ENCODE results near the gene COBL. TPM values are rescaled to one million over a fixed set of nuclear protein-coding genes. Genes with fewer than 3 reads are reported as not detected.

Gene COBL
- total RNA-seq, 4 donors from 2014 or later, result under 0.01 to 7.7 (median 2.6) TPM

DNA sequence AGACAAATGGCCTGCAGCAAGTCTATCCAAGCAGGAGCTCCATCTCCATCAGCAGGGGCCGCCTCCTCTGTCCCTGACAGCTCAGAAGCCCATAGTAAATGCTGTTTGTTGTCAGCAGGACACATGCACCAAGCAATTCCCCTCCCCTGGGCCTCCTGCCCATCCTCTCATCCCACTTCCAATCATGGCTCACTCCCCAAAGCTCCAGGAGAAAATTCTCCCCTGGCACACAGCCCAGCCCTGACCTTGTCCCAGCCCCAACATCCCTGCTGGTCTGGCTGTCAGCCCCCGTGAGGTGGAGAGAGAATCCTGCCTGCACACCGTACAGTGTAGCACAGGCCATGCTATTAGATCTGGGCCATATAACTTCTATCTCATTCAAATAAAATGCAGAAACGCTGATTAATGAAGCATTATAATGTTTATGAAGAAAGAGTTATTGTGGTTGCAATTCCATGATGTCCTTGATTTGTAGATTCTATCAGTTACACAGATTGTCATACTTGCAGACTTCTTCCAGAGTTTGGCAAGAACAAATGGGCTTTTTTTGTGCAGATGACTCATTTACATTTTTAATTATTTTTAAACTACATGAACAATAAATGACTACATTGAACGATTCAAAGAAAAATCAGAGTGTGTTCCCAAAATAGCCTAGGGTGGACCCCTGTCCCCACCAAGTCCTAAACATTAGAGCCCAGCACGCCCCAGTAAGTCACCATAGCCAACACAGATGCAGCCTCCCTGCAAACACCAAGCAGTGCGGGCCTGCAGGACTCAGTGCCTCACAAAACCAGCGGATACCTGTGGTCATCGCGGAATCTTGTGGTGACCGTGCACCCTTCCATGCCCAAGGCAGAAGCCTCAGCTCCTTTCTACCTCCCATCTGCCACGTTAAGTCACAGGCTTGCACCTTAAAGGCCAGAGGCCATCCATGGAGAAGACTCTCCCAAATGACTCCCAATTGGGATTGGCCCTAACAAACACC, 70.1 kb downstream of the COBL start:
- no peak overlapping the region for H3K27ac ChIP-seq

DNA sequence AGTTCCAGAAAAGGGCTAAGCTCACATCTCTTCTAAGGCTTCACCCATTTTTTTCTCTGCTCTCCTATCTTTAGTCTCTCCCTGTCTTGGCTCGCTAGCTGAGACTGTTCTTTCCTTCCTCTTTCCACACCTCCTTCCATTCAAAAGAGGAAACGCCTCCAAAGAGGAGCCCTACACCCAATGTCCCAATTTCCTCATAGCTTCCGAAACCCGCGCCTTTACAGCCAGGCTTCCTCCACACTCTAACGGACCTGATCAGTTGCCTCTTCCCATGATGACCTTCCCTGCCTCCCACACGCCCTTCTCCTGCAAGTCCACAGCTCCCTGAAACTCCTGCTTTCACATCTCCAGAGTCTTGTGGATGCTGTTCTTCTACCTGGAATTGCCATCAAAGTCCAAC, 71.7 kb downstream of the COBL start:
- no peak overlapping the region for H3K27ac ChIP-seq
- no peak for DNase-seq
- H3K4me3 ChIP-seq, result no peak overlapping the region
- no peaks in the 10 kb centered on the region for H3K9me3 ChIP-seq
- H3K27me3 ChIP-seq, result no peaks in the 10 kb centered on the region
- H3K4me1 ChIP-seq, result no peaks in the 10 kb centered on the region
- no peaks in the 10 kb centered on the region for H3K36me3 ChIP-seq
- no peak for TF ChIP-seq POLR2A (IDR thresholded peaks at IDR 0.05)
- TF ChIP-seq, protein P1, sequence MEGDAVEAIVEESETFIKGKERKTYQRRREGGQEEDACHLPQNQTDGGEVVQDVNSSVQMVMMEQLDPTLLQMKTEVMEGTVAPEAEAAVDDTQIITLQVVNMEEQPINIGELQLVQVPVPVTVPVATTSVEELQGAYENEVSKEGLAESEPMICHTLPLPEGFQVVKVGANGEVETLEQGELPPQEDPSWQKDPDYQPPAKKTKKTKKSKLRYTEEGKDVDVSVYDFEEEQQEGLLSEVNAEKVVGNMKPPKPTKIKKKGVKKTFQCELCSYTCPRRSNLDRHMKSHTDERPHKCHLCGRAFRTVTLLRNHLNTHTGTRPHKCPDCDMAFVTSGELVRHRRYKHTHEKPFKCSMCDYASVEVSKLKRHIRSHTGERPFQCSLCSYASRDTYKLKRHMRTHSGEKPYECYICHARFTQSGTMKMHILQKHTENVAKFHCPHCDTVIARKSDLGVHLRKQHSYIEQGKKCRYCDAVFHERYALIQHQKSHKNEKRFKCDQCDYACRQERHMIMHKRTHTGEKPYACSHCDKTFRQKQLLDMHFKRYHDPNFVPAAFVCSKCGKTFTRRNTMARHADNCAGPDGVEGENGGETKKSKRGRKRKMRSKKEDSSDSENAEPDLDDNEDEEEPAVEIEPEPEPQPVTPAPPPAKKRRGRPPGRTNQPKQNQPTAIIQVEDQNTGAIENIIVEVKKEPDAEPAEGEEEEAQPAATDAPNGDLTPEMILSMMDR (IDR thresholded peaks at IDR 0.05), result no peak
- intact Hi-C loops (cut with DNase I; ENCODE audit: low total_unique reads), result no loop called here

More for the DNA sequence above, 70.1 kb downstream of the COBL start:
- H3K4me1 ChIP-seq, result no peaks in the 10 kb centered on the region
- no peaks in the 10 kb centered on the region for H3K27me3 ChIP-seq
- TF ChIP-seq, protein P1 (IDR thresholded peaks at IDR 0.05), result no peak
- no peak for TF ChIP-seq POLR2A (IDR thresholded peaks at IDR 0.05)
- DNase-seq, result no peak
- no peaks in the 10 kb centered on the region for H3K36me3 ChIP-seq
- no peak overlapping the region for H3K4me3 ChIP-seq
- no peaks in the 10 kb centered on the region for H3K9me3 ChIP-seq
- intact Hi-C loops (cut with DNase I; ENCODE audit: low total_unique reads), result no loop called here

DNA sequence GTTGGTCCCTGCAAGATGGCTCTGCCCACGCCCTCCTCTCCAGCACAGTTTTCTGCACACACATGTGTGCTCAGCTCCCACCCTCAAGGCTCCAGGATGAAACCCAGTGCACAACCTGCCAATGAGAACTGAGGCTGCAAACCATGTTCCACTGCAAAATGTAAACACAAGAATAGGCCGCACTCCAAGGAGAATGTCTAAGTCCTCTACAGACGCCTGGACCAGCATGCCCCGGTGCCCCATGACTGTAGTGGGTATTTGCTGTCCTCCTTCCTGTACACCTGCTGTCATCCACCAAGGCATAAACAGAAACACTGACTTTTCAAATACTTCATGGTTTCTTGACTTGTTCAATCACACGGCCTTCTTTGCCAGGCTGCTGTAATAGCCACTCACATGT, 72.6 kb downstream of the COBL start:
- intact Hi-C loops (cut with DNase I; ENCODE audit: low total_unique reads), result no loop called here
- no peaks in the 10 kb centered on the region for H3K4me1 ChIP-seq
- H3K27ac ChIP-seq, result no peak overlapping the region
- TF ChIP-seq POLR2A (IDR thresholded peaks at IDR 0.05), result no peak
- TF ChIP-seq, protein P1 (IDR thresholded peaks at IDR 0.05), result no peak
- H3K9me3 ChIP-seq, result no peaks in the 10 kb centered on the region
- H3K4me3 ChIP-seq, result no peak overlapping the region
- DNase-seq, result no peak
- no peaks in the 10 kb centered on the region for H3K36me3 ChIP-seq
- no peaks in the 10 kb centered on the region for H3K27me3 ChIP-seq

DNA sequence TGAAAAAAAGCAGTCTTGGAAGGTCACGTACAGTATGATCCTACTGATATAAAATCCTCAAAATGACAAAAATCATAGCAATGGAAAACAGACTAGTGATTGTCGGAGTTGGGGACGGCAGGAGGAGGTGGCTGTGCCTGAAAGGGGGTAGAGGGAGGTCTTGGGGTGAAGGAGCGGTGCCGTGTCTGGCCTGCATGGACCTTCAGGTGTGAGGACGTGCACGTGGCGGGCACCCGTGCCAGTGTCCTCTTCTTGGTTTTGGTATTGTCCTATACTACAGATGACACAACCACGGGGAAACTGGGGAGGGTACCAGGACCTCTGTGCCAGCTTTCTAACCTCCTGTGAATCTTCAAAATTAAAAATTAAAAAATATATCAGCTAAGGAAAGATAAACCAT, 73.0 kb downstream of the COBL start:
- no peak overlapping the region for H3K4me3 ChIP-seq
- H3K27me3 ChIP-seq, result no peaks in the 10 kb centered on the region
- H3K4me1 ChIP-seq, result no peaks in the 10 kb centered on the region
- TF ChIP-seq, protein P1 (IDR thresholded peaks at IDR 0.05), result no peak
- TF ChIP-seq POLR2A (IDR thresholded peaks at IDR 0.05), result no peak
- intact Hi-C loops (cut with DNase I; ENCODE audit: low total_unique reads), result no loop called here
- H3K27ac ChIP-seq, result no peak overlapping the region
- DNase-seq, result no peak
- no peaks in the 10 kb centered on the region for H3K9me3 ChIP-seq
- no peaks in the 10 kb centered on the region for H3K36me3 ChIP-seq

DNA sequence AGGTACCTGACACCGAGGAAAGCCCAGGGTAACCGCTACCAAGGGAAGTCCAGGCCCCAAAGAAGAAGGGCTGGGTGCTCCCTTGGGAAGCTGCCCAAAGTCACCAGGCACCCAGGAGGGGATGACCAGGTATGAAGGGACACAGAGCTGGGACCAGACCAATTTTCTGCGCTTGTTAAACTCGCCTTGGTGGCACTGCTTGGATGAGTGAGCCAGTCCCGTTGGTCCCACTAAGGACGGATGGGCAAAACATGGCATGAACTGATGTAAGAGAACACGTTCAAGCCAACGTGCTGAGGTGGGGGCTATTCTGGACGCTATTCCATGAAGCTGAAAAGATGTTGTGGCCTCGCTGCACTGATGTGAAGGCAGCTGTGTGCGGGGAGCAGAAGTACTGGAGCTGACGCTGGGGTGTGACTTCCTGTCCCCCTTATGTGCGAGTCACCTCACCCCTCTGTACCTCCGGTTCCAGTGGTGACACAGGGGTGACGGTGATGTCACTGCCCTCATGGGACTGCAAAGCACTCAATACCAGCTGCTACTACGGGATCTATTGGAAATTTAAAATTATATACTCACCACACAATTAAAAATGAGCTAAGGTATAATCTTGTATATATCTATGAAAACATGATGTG, 73.6 kb downstream of the COBL start:
- Histone ChIP-seq H3K4me1 (no peaks in the 10 kb centered on the region), H3K36me3 (no peaks in the 10 kb centered on the region), H3K9me3 (no peaks in the 10 kb centered on the region), H3K27ac (no peak overlapping the region), H3K27me3 (no peaks in the 10 kb centered on the region), H3K4me3 (no peak overlapping the region)
- intact Hi-C loops (cut with DNase I; ENCODE audit: low total_unique reads), result no loop called here
- no peak for DNase-seq
- no peak for TF ChIP-seq POLR2A (IDR thresholded peaks at IDR 0.05)
- TF ChIP-seq, protein P1 (IDR thresholded peaks at IDR 0.05), result no peak

Measured in uterus (tissue), 4 donors.